Activated T-helper 9 cell treated with anti-CD3 and anti-CD28 coated beads, Interleukin-2, amount 50 U/mL, for 16 hours (primary cell): ENCODE data around the gene CRKL.

ENCODE experiments used
- DNase-seq: peaks from one replicate; pipeline ENCODE4 v3.0.0-alpha.2; 2020; ENCODE audit warnings: low read depth

The CRKL gene

GRCh38 chr22:20982563-20982882 is 65.3 kb downstream of the CRKL start:
- DNase-seq: no peak

GRCh38 chr22:20983081-20983771 is 66.0 kb downstream of the CRKL start:
- DNase-seq: no peak

- no peak for DNase-seq
Measured at GRCh38 chr22:20985720-20986119, 68.5 kb downstream of the CRKL start.

DNA sequence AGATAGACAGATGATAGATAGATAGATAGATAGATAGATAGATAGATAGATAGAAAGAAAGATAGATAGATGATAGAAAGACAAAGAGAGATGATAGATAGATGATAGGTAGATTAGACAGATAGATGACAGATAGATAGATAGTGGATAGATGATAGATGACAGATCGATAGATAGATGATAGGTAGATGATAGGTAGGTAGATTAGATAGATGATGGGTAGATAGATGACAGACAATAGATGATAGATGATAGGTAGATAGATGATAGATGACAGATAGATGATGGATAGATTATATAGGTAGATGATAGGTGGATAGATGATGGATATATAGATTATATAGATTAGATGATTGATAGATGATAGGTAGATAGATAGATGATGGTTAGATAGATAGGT is 69.2 kb downstream of the CRKL start:
- no peak for DNase-seq

DNA sequence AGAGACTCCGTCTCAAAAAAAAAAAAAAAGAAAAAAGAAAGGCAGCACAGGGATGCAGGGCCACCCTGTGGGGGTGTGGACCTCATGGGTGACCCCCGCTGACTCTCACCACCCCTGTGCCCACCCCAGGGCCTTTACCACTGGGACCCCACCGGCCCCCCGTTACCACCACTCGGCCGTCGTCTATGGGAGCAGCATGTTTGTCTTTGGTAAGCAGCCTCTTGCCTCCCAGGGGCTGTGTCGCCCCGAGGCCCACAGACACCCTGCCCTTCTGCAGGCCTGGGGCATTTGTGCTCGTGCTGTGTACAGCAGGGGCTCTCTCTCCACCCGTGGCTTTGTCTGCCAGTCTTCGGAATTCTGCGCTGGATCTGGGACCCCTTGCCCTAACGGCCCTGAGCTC is 70.2 kb downstream of the CRKL start:
- DNase-seq: no peak

GRCh38 chr22:20988573-20989322 is 71.5 kb downstream of the CRKL start:
- DNase-seq: no peak

GRCh38 chr22:20989323-20990138 is 72.3 kb downstream of the CRKL start:
- no peak for DNase-seq

- no peak for DNase-seq
Measured at GRCh38 chr22:20990184-20991180, 73.3 kb downstream of the CRKL start.

- DNase-seq: no peak
Measured at GRCh38 chr22:20991252-20992055, 74.2 kb downstream of the CRKL start.

DNA sequence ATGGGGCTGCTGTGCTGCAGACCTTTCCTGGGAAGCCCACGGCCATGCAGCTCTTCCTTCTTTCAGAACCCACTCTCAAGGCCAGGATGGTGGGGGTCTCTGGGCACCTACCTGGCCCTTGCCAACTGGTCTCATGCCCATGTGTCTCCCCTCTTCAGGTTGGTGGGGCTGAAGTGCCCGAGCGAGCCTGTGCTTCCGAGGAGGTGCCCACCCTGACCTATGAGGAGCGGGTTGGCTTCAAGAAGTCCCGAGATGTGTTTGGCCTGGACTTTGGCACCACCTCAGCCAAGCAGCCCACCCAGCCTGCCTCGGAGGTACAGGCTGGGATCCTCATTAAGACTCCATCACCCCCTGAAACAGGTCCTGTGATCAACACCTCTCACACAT is 74.8 kb downstream of the CRKL start:
- no peak for DNase-seq

DNA sequence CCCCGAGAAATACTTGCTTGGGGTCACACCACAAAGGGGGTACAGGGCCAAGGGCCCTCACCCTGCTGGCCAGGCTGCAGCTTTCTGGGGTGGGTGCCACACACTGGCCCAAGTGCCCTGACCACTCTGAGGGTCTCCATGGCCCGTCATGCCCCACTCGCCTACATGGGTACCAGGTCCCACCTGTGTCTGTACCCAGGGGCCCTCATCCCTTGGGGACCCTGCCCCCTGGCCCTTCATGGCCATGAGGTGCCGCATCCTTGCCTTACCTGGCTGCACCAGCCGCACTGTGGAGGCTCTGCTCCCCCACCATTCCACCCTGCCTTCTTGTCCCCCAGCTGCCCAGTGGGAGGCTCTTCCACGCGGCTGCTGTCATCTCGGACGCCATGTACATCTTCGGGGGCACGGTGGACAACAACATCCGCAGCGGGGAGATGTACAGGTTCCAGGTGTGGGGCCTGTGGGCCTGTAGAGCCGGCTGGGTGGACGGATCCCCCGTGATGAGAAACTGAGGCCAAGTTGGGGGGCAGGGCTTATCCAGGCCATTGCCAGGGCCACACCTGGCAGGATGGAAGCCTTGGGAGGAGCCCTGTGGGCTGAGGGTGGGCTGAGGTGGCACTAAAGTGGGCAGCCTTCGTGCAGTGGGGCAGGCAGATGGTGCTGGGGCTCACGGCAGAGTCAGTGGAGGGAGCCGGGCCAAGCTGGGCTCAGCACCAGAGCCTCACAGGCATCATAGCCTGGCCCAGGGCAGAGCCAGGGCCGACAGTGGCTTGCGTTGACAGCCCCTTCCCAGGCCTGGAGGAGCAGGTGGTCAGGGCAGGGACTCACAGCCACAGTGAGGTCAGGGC is 75.5 kb downstream of the CRKL start:
- DNase-seq: no peak

DNA sequence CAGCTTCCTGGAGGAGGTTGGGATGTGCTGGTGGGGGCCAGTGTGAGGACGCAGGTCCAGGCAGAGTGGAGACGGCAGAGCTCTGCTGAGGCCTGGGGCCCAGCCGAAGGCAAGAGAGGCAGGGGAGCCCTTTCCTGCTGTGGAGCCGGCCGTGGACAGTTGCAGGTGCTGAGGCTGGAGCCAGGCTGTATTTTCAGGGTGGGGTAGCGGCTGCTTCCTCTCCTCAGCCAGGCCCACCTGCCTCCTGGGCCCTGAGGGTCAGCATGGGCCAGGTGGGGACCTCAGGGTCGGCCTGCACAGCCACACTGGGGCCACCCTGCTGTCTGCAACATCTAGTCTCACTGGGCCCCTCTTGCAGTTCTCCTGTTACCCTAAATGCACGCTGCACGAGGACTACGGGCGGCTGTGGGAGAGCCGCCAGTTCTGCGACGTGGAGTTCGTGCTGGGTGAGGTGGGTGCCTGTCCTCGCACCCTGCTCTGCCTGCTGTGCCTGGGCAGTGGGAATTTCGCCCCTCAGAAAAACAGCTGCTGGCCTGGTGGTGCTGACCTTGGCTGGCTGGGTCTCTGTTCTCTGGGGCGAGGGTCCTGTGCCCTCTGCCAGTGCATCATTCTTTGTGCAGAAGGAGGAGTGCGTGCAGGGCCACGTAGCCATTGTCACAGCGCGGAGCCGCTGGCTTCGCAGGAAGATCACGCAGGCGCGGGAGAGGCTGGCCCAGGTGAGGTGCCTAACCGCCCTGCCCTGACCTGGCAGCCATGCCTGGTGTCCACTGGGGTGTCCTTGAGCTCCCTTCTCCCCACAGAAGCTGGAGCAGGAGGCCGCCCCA is 76.3 kb downstream of the CRKL start:
- no peak for DNase-seq

DNA sequence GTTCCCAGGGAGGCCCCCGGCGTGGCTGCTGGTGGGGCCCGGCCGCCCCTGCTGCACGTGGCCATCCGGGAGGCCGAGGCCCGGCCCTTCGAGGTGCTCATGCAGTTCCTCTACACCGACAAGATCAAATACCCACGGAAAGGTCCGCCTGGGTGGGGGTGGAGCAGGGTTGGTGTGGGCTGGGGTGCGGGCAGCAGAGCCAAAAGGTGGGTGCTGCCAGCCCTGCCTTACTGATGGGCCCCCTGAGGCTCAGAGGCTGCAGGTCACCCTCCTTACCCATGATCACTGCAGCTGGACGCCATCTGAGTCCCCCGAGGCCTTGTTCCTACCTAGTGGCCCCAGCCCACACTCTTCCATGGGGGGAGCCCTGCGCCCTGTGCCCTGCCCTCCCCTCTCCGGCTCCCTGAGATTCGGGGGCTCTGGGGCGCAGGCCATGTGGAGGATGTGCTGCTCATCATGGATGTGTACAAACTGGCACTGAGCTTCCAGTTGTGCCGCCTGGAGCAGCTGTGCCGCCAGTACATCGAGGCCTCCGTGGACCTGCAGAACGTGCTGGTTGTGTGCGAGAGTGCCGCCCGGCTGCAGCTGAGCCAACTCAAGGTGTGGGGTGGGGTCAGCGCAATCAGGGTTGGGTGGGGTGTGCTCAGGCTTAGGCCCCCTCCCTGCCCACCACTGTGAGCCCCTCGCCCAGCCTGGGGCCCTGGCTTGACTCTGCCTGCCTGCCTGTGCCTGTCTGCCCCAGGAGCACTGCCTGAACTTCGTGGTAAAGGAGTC is 77.1 kb downstream of the CRKL start:
- no peak for DNase-seq

- no peak for DNase-seq
Measured at GRCh38 chr22:20994902-20995241, 77.7 kb downstream of the CRKL start.

DNA sequence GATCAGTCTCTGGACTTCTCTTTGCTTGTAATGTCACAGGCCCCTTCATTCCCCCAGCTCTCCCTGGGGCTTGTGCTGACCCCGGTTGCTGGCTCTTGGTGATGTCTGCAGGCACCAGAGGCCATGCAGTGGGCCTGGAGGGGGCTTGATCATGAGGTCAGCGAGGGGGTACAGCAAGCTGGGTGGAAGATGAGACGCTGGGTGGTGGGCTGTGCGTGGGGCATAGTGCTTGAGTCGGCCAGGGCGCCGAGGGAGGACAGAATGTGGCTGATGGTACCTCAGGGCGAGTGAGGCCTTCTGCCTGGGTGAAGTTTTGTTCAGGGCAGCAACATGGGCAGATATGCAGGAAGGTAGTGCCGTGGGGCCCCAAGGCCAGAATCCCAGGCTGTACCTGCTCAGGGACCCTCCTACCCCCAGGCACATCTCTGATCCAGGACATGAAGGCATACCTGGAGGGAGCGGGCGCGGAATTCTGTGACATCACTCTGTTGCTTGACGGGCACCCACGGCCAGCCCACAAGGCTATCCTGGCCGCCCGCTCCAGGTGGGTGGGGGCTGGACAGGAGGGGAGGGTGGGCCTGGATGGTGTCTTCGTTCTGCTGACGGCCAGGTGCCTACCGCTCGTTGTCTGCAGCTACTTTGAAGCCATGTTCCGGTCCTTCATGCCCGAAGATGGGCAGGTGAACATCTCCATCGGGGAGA is 78.3 kb downstream of the CRKL start:
- no peak for DNase-seq

GRCh38 chr22:20996031-20996410 is 78.8 kb downstream of the CRKL start:
- DNase-seq: no peak

GRCh38 chr22:20996598-20997535 is 79.7 kb downstream of the CRKL start:
- DNase-seq: no peak
